Anterior cingulate cortex (tissue), 58 donors: ENCODE data around the gene ANKFN1.
A peak's percentile ranks its signal among the peaks of the same experiment; 100 is the strongest.

Experiments used
- DNase-seq, 58 donors: peaks; one replicate each; lab custom pipeline; 2025; lab: John Stamatoyannopoulos, UW

ANKFN1 gene

GRCh38 chr17:56175299-56175955 lies 22.2 kb downstream of the ANKFN1 start:
- DNase-seq: no peak

- no peak for DNase-seq
Observed at GRCh38 chr17:56176091-56176490, 22.8 kb downstream of the ANKFN1 start.

GRCh38 chr17:56177361-56177760 lies 24.1 kb downstream of the ANKFN1 start:
- DNase-seq: no peak

GRCh38 chr17:56178203-56178602 lies 24.9 kb downstream of the ANKFN1 start:
- DNase-seq: no peak

- DNase-seq: no peak
Observed at GRCh38 chr17:56182081-56182480, 28.8 kb downstream of the ANKFN1 start.

- no peak for DNase-seq
Observed at GRCh38 chr17:56184650-56185049, 31.4 kb downstream of the ANKFN1 start.

GRCh38 chr17:56185491-56186221 lies 32.4 kb downstream of the ANKFN1 start:
- no peak for DNase-seq

GRCh38 chr17:56186222-56186786 lies 33.0 kb downstream of the ANKFN1 start:
- DNase-seq: no peak

- DNase-seq: no peak
Observed at GRCh38 chr17:56203430-56203829, 50.2 kb downstream of the ANKFN1 start.

GRCh38 chr17:56206351-56206750 lies 53.1 kb downstream of the ANKFN1 start:
- DNase-seq: no peak

GRCh38 chr17:56213031-56213430 lies 59.8 kb downstream of the ANKFN1 start:
- peak in 5 of 58 donors; percentile 0 to 30 (median 6) for DNase-seq

GRCh38 chr17:56217921-56218320 lies 64.6 kb downstream of the ANKFN1 start:
- DNase-seq: no peak

GRCh38 chr17:56222255-56222654 lies 69.0 kb downstream of the ANKFN1 start:
- DNase-seq: no peak

- peak in 4 of 58 donors; percentile 0 to 5 (median 2) for DNase-seq
Observed at GRCh38 chr17:56230660-56231059, 77.4 kb downstream of the ANKFN1 start.

- no peak for DNase-seq
Observed at GRCh38 chr17:56231252-56231651, 78.0 kb downstream of the ANKFN1 start.

GRCh38 chr17:56231693-56232092 lies 78.4 kb downstream of the ANKFN1 start:
- DNase-seq: no peak

- DNase-seq: no peak
Observed at GRCh38 chr17:56244268-56244890, 91.1 kb downstream of the ANKFN1 start.

GRCh38 chr17:56247816-56248215 lies 94.5 kb downstream of the ANKFN1 start:
- DNase-seq: no peak

GRCh38 chr17:56257075-56257474 lies 103.8 kb downstream of the ANKFN1 start:
- DNase-seq: no peak

- DNase-seq: no peak
Observed at GRCh38 chr17:56260376-56261002, 107.2 kb downstream of the ANKFN1 start.

GRCh38 chr17:56262803-56263202 lies 109.5 kb downstream of the ANKFN1 start:
- no peak for DNase-seq
